Prostate gland (tissue), 2 donors: ENCODE data around the gene ATP5F1B. TPM values are rescaled to one million over a fixed set of nuclear protein-coding genes. Genes with fewer than 3 reads are reported as not detected.

Experiments used
- DNase-seq: peaks from one replicate; pipeline ENCODE4 v3.0.0-alpha.2; 2019; ENCODE audit warnings: low spot score
- H3K27ac ChIP-seq, 2 donors: fragments of 200-600 bp; sonication (generic); 2 replicates each; pipeline ENCODE4 v1.5.1; 2017 to 2019
- H3K27me3 ChIP-seq: fragments of 200-600 bp; sonication (generic); replicated peaks from 2 replicates; pipeline ENCODE4 v1.5.1; 2019; ENCODE audit not compliant: insufficient read depth
- H3K36me3 ChIP-seq, 2 donors: fragments of 200-600 bp; sonication (generic); 1 replicate in 1 of 2; 2 replicates in 1 of 2; pipeline versions ENCODE4 v1.5.1 to v1.8.1; 2017 to 2019
- H3K4me1 ChIP-seq: fragments of 200-600 bp; sonication (generic); replicated peaks from 2 replicates; pipeline ENCODE4 v1.5.1; 2019
- H3K4me3 ChIP-seq, 2 donors: fragments of 200-600 bp; sonication (generic); 2 replicates each; pipeline ENCODE4 v1.5.1; 2017 to 2019
- H3K9me3 ChIP-seq: fragments of 200-600 bp; sonication (generic); 2 replicates; pipeline ENCODE4 v1.5.1; 2017
- POLR2A ChIP-seq: fragments of 450-650 bp; IDR thresholded peaks from one replicate; pipeline ENCODE4 v1.6.1; 2016; ENCODE audit warnings: antibody characterized with exemption, mild to moderate bottlenecking
- POLR2AphosphoS5 ChIP-seq: sonication (generic); formaldehyde crosslinking; IDR thresholded peaks from one replicate; pipeline ENCODE4 v1.6.1; 2017; ENCODE audit warnings: antibody characterized with exemption
- WGBS: methylation state at CpG from one replicate; pipeline ENCODE4 v1.1.5; 2018; 5-methylcytosine and 5-hydroxymethylcytosine counted together
- intact Hi-C: fragments of 100-400 bp; cut with DNase I; formaldehyde crosslinking; loops from one replicate; pipeline ENCODE4 v1.14.2; 2022
- total RNA-seq, 2 donors: library from RNA; depleted of rRNA; stranded (reverse); fragments of >200 nt; gene quantifications; one replicate each; pipeline ENCODE4 v1.1.0, GENCODE V29; 2016
- TF ChIP-seq, protein P1 (sequence below), 4 experiments: fragments of 200-600 bp in 2 of 4; fragments of 450-650 bp in 2 of 4; sonication (generic) in 2 of 4; IDR thresholded peaks; 1 replicate in 3 of 4; 2 replicates in 1 of 4; pipeline ENCODE4 v1.5.1; 2016 to 2019; ENCODE audit warnings: antibody characterized with exemption in 4 of 4, mild to moderate bottlenecking in 2 of 4, moderate library complexity in 2 of 4

The ATP5F1B gene
- total RNA-seq, 2 donors from 2014 or later, result 372 to 401 TPM

DNA sequence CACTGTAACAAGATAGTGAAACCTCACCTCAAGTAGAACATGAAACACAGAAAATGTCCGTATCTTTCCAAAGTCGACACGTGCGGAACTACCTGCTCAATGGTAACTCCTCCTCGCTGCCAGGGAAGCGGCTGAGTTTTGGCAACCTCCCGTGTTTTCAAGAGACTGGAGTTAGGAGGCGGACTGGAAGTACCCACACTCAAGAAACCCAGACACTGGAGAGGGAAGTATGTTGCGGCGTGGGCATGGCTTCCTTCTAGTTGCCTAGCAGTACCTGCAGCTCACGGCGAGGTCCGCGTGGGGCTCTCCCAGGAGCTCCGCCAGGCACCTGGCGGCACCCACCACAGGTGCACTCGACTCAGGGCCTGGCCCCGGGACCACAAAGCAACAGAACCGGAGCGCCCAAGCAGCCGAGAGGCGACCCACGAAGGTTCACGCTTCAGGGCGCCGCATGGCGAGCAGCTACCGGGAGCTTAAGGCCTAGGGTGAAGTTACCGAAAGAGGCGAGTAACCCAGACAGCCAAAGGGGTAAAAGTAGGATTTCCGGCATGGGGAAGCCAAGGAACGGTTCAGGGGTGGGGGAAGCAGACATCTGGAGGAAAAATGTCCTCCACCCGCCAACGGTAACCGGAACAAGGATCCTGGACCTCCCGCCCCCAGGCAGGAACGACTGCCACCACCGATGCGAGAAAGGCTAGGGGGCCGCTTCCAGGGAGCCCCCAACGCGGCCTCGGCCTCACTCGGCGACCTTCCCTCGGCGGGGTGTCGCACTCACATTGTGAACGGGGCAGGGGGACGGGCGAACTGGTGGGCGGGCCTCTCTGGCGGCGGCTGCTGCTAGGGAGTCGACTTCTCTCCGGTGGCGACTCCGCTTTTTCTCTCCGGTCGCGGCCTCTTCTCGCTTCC lies 41.7 kb upstream of the ATP5F1B start:
- intact Hi-C loops, result loop anchor here (1.0 to 5.0 kb wide), 2 partner anchors 37 to 40 kb away; partner anchors contain the start of gene ATP5F1B
- Histone ChIP-seq H3K27me3 (no peaks in the 10 kb centered on the region), H3K36me3 (no peaks in the 10 kb centered on the region), H3K9me3 (no peaks in the 10 kb centered on the region), H3K4me1 (no peaks in the 10 kb centered on the region), H3K27ac (peak overlapping the region; percentile 100), H3K4me3 (peak overlapping the region; percentile 87 to 95)
- under 1% methylated on average over 62 of the region's 62 CpGs for WGBS
- TF ChIP-seq POLR2AphosphoS5, result no peak
- TF ChIP-seq POLR2A, result no peak
- TF ChIP-seq, protein P1, sequence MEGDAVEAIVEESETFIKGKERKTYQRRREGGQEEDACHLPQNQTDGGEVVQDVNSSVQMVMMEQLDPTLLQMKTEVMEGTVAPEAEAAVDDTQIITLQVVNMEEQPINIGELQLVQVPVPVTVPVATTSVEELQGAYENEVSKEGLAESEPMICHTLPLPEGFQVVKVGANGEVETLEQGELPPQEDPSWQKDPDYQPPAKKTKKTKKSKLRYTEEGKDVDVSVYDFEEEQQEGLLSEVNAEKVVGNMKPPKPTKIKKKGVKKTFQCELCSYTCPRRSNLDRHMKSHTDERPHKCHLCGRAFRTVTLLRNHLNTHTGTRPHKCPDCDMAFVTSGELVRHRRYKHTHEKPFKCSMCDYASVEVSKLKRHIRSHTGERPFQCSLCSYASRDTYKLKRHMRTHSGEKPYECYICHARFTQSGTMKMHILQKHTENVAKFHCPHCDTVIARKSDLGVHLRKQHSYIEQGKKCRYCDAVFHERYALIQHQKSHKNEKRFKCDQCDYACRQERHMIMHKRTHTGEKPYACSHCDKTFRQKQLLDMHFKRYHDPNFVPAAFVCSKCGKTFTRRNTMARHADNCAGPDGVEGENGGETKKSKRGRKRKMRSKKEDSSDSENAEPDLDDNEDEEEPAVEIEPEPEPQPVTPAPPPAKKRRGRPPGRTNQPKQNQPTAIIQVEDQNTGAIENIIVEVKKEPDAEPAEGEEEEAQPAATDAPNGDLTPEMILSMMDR (IDR thresholded peaks at IDR 0.05), result peak in 1 of 4 experiments; percentile 4
- DNase-seq, result peak; percentile 66

DNA sequence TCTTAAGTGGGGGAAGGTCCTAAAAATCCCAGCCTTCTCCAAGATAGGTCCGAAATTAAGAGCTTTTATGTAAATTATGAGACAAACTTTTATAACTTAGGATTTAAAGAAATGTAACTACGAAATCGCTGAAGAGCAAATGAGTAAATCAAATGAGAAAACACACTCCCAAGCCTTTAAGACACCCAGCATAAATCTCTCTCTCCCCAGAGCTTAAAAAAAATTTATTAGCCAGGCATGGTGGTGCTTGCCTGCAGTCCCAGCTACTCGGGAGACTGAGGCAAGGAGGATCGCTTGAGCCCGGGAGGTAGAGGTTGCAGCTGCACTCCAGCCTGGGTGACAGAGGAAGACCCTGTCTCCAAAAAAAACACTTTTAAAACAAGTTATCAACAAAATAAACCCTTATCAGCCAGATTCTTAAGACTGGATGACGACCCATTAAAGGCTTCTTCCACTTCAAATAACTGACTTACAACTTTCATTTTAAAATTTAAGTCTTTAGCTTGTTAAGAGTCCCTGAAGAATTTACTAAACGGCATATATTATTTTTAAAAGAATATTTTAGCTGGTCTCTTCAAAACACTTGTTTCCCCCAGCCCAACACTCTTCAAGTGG lies 39.1 kb upstream of the ATP5F1B start:
- no peak for DNase-seq
- H3K4me3 ChIP-seq, result peak overlapping the region; percentile 3 to 11
- H3K36me3 ChIP-seq, result no peaks in the 10 kb centered on the region
- H3K27me3 ChIP-seq, result no peaks in the 10 kb centered on the region
- TF ChIP-seq POLR2AphosphoS5, result no peak
- TF ChIP-seq, protein P1 (IDR thresholded peaks at IDR 0.05), result no peak
- intact Hi-C loops, result loop anchor here (5.0 kb wide), 1 partner anchor 38 kb away; the partner anchor contains the start of gene ATP5F1B
- 25% methylated on average over 8 of the region's 8 CpGs for WGBS
- H3K27ac ChIP-seq, result peak overlapping the region; percentile 57 to 100
- no peaks in the 10 kb centered on the region for H3K9me3 ChIP-seq
- no peaks in the 10 kb centered on the region for H3K4me1 ChIP-seq

DNA sequence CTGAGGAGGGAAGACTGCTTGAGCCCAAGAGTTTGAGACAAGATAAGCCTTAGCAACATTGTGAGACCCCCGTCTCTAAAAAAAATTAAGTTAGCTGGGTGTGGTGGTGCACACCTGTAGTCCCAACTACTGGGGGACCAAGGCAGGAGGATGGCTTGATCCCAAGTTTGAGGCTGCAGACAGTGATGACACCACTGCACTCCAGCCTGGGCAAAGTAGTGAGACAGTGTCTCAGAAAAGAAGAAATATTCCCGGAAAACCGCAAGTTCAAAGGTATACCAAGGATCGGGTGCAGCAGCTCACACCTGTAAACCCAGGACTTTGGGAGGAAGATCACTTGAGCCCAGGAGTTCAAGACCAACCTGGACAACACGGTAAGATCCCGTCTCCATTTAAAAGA lies 36.5 kb upstream of the ATP5F1B start:
- Histone ChIP-seq H3K27me3 (no peaks in the 10 kb centered on the region), H3K4me1 (no peaks in the 10 kb centered on the region), H3K36me3 (no peaks in the 10 kb centered on the region), H3K9me3 (no peaks in the 10 kb centered on the region), H3K27ac (no peak overlapping the region), H3K4me3 (no peak overlapping the region)
- intact Hi-C loops, result no loop called here
- no peak for TF ChIP-seq POLR2AphosphoS5
- TF ChIP-seq, protein P1 (IDR thresholded peaks at IDR 0.05), result no peak
- TF ChIP-seq POLR2A, result no peak
- 98% methylated on average over 6 of the region's 6 CpGs for WGBS
- no peak for DNase-seq

DNA sequence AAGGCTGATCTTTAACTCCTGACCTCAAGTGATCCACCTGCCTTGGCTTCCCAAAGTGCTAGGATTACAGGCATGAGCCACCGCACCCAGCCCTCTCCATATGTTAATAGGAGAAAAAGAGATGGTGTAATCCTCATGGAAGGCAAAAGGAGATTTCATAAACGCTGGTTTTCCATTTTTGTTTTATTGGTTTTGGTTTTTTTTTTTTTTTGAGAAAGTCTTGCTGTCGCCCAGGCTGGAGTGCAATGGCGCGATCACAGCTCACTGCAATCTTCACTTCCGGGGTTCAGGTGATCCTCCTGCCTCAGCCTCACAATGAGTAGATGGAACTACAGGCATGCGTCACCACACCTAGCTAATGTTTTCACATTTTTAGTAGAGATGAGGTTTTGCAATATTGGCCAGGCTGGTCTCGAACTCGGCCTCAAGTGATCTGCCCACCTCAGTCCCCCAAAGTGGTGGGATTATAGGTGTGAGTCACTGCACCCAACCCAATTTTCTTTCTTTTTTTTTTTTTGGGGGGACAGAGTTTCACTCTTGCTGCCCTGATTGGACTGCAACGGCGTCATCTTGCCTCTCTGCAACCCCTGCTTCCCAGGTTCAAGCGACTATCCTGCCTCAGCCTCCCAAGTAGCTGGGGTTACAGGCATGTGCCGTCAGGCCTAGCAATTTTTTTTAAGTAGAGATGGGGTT lies 34.2 kb upstream of the ATP5F1B start:
- DNase-seq, result no peak
- 92% methylated on average over 13 of the region's 13 CpGs for WGBS
- Histone ChIP-seq H3K4me3 (no peak overlapping the region), H3K4me1 (no peaks in the 10 kb centered on the region), H3K36me3 (no peaks in the 10 kb centered on the region), H3K27me3 (no peaks in the 10 kb centered on the region), H3K27ac (no peak overlapping the region), H3K9me3 (no peaks in the 10 kb centered on the region)
- TF ChIP-seq POLR2AphosphoS5, result no peak
- TF ChIP-seq, protein P1 (IDR thresholded peaks at IDR 0.05), result no peak
- TF ChIP-seq POLR2A, result no peak
- intact Hi-C loops, result no loop called here
